Measurements from ENCODE around the gene CUX1. TPM values are rescaled to one million over a fixed set of nuclear protein-coding genes. Genes with fewer than 3 reads are reported as not detected.

The CUX1 gene
- total RNA-seq, 1 donor from 2014 or later, result 89.1 TPM

GRCh38 chr7:101899616-101900015 lies 82.2 kb downstream of the CUX1 start:
- DNase-seq (ENCODE audit: extremely low spot score, unreplicated experiment), result no peak
- Mint-ChIP-seq H3K36me3 (ENCODE audit: unreplicated experiment) (peaks cover 2% of the 10 kb centered on the region), H3K4me1 (ENCODE audit: unreplicated experiment) (peaks cover 21% of the 10 kb centered on the region), H3K4me3 (ENCODE audit: unreplicated experiment) (no peak overlapping the region), H3K9me3 (ENCODE audit: unreplicated experiment) (no peaks in the 10 kb centered on the region), H3K27ac (ENCODE audit: unreplicated experiment) (no peak overlapping the region), H3K27me3 (ENCODE audit: unreplicated experiment) (no peaks in the 10 kb centered on the region)
- no peak for TF ChIP-seq CTCF (IDR thresholded peaks at IDR 0.05)

DNA sequence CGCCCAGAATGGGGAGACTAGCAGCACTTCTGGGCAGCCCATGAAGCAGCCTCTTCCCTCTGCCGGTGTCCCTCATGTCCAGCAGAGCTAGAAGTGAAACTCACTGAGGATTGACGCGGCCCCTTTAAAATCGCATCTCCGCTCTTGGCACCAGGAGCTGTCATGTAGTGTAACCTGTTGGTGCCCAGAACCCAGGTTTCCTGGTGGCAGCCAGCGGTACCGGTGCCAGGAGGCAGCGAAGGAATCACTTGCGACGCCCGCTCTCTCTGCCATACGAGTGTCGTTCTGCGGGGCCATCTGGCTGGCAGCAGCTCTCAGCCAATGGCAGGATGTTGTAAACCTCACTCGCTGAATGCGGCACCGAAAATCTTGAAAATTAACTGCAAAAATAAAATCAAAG lies 82.7 kb downstream of the CUX1 start:
- no peak for TF ChIP-seq CTCF (IDR thresholded peaks at IDR 0.05)
- H3K9me3 Mint-ChIP-seq (ENCODE audit: unreplicated experiment), result no peaks in the 10 kb centered on the region
- H3K36me3 Mint-ChIP-seq (ENCODE audit: unreplicated experiment), result peaks cover 2% of the 10 kb centered on the region
- H3K27ac Mint-ChIP-seq (ENCODE audit: unreplicated experiment), result no peak overlapping the region
- H3K27me3 Mint-ChIP-seq (ENCODE audit: unreplicated experiment), result no peaks in the 10 kb centered on the region
- DNase-seq (ENCODE audit: extremely low spot score, unreplicated experiment), result no peak
- peaks cover 21% of the 10 kb centered on the region for H3K4me1 Mint-ChIP-seq (ENCODE audit: unreplicated experiment)
- no peak overlapping the region for H3K4me3 Mint-ChIP-seq (ENCODE audit: unreplicated experiment)

DNA sequence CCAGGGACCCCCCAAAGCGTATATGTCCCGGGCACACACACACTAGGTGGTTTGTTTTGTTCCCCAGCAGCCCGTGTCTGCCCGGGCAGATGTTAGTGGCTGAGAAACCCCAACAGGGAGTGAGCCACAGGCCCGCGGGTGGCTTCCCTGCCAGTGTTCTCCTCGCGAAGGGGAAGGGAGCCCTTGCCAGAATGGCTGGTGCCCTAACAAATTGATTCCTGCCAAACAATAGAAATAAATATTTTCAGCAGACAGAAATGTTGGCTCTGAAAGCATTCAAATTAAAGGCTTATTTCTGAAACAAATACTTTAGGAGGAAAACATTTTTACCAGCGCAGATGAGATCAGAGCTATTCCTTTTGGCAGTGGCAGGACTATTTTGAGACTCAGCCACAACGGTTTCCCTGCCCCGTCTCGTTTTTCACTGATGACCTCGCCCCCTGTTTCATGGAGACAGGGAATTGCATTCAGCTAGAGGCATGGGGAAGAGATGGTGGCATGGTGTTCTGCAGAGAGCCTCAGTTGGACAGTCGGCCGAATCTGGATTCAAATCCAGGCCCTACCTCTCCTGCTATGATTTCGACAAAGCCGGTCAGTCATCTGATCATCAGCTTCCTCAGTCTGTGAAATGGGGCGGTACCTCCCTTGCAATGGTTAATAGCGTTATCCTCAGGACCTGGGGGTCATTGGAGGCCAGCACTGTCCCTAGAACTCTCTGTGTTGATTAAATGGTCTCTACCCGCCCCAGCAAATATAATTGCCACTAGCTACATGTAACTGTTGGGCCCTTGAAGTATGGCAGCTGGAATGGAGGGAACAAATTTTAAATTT lies 84.5 kb downstream of the CUX1 start:
- H3K4me3 Mint-ChIP-seq (ENCODE audit: unreplicated experiment), result no peak overlapping the region
- H3K36me3 Mint-ChIP-seq (ENCODE audit: unreplicated experiment), result peaks cover 2% of the 10 kb centered on the region
- H3K27ac Mint-ChIP-seq (ENCODE audit: unreplicated experiment), result no peak overlapping the region
- no peaks in the 10 kb centered on the region for H3K27me3 Mint-ChIP-seq (ENCODE audit: unreplicated experiment)
- H3K4me1 Mint-ChIP-seq (ENCODE audit: unreplicated experiment), result peaks cover 21% of the 10 kb centered on the region
- no peak for DNase-seq (ENCODE audit: extremely low spot score, unreplicated experiment)
- TF ChIP-seq CTCF (IDR thresholded peaks at IDR 0.05), result no peak
- no peaks in the 10 kb centered on the region for H3K9me3 Mint-ChIP-seq (ENCODE audit: unreplicated experiment)

DNA sequence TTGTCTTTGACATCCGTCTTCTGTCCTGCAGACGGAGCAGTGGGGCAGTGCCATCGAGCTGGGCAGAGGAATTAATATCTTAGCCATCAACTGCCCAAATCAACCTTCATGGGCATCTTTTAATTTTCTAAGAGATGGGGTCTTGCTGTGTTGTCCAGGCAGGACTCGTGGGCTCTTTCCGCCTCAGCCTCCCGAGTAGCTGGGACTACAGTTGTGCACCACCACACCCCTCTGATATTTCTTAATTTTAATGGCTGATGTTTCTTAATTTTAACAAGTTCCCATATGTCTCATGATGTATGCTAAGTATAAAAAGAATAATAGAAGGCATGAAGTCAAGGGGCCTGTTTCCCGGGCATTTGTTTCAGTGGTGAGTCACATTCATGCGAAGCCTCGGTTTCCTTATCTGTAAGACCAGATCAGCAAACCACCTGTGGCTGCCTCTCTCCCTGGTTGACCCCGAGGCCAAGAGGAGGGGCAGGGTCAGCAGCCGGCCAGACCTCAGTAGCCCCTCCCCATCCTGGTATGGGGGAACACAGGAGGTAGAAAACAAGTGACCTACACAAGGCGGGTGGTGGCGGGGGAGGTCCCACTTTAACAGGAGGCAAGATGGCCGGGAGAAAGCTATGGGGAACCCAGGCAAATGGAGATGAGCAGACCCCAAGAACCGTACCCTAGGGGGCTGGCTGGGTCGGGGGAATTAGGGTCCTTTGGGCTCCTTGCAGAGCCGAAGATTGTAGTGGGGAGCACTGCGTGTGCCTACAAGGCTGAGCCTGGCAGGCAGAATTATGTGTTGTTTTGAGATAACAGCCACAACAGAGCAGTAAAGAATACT lies 85.5 kb downstream of the CUX1 start:
- Mint-ChIP-seq H3K27ac (ENCODE audit: unreplicated experiment) (no peak overlapping the region), H3K36me3 (ENCODE audit: unreplicated experiment) (peaks cover 2% of the 10 kb centered on the region), H3K27me3 (ENCODE audit: unreplicated experiment) (no peaks in the 10 kb centered on the region), H3K4me1 (ENCODE audit: unreplicated experiment) (peaks cover 16% of the 10 kb centered on the region), H3K9me3 (ENCODE audit: unreplicated experiment) (no peaks in the 10 kb centered on the region), H3K4me3 (ENCODE audit: unreplicated experiment) (no peak overlapping the region)
- no peak for TF ChIP-seq CTCF (IDR thresholded peaks at IDR 0.05)
- DNase-seq (ENCODE audit: extremely low spot score, unreplicated experiment), result no peak

GRCh38 chr7:101903515-101903868 lies 86.1 kb downstream of the CUX1 start:
- Mint-ChIP-seq H3K4me3 (ENCODE audit: unreplicated experiment) (no peak overlapping the region), H3K27ac (ENCODE audit: unreplicated experiment) (no peak overlapping the region), H3K27me3 (ENCODE audit: unreplicated experiment) (no peaks in the 10 kb centered on the region), H3K36me3 (ENCODE audit: unreplicated experiment) (peaks cover 2% of the 10 kb centered on the region), H3K9me3 (ENCODE audit: unreplicated experiment) (no peaks in the 10 kb centered on the region), H3K4me1 (ENCODE audit: unreplicated experiment) (peaks cover 10% of the 10 kb centered on the region)
- TF ChIP-seq CTCF (IDR thresholded peaks at IDR 0.05), result no peak
- DNase-seq (ENCODE audit: extremely low spot score, unreplicated experiment), result no peak
